ENCODE data around the gene PSKH1.

The PSKH1 gene

GRCh38 chr16:67926181-67926750, 33.2 kb downstream of the PSKH1 start (continued):
- TF ChIP-seq, protein P1, sequence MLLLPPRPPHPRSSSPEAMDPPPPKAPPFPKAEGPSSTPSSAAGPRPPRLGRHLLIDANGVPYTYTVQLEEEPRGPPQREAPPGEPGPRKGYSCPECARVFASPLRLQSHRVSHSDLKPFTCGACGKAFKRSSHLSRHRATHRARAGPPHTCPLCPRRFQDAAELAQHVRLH (tag by site-specific recombination; IDR thresholded peaks at IDR 0.05): peak; percentile 53; the same call in 1 of the 2 replicates
- no peak for TF ChIP-seq ZNF350 (tag by site-specific recombination; IDR thresholded peaks at IDR 0.05)
- TF ChIP-seq ZNF239 (tag by site-specific recombination; IDR thresholded peaks at IDR 0.05): no peak
- no peak for TF ChIP-seq ZNF501 (tag by site-specific recombination; IDR thresholded peaks at IDR 0.05)
- no peak for TF ChIP-seq ZNF24 (tag by site-specific recombination; IDR thresholded peaks at IDR 0.05)
- TF ChIP-seq ZBTB49 (tag by site-specific recombination; IDR thresholded peaks at IDR 0.05; ENCODE audit: low read depth): no peak
- no peak for TF ChIP-seq ZNF416 (tag by site-specific recombination; IDR thresholded peaks at IDR 0.05)
- peak; percentile 84 for TF ChIP-seq ZNF449 (tag by site-specific recombination; IDR thresholded peaks at IDR 0.05)
- TF ChIP-seq HOXD13 (CRISPR knock-in tag; IDR thresholded peaks at IDR 0.05; ENCODE audit: borderline replicate concordance): no peak
- no peak for TF ChIP-seq ZNF596 (tag by site-specific recombination; IDR thresholded peaks at IDR 0.05)
- TF ChIP-seq, protein P2, sequence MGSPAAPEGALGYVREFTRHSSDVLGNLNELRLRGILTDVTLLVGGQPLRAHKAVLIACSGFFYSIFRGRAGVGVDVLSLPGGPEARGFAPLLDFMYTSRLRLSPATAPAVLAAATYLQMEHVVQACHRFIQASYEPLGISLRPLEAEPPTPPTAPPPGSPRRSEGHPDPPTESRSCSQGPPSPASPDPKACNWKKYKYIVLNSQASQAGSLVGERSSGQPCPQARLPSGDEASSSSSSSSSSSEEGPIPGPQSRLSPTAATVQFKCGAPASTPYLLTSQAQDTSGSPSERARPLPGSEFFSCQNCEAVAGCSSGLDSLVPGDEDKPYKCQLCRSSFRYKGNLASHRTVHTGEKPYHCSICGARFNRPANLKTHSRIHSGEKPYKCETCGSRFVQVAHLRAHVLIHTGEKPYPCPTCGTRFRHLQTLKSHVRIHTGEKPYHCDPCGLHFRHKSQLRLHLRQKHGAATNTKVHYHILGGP (tag by site-specific recombination; IDR thresholded peaks at IDR 0.05): no peak
- TF ChIP-seq KLF8 (tag by site-specific recombination; IDR thresholded peaks at IDR 0.05): 0 out of 2 replicates have a peak, but pooled peaks have one; percentile 38
- no peak for TF ChIP-seq ZSCAN16 (tag by site-specific recombination; IDR thresholded peaks at IDR 0.05)
- TF ChIP-seq REST (tag by site-specific recombination; IDR thresholded peaks at IDR 0.05): no peak
- TF ChIP-seq ZNF48 (tag by site-specific recombination; IDR thresholded peaks at IDR 0.05): no peak
- TF ChIP-seq ZNF768 (tag by site-specific recombination; IDR thresholded peaks at IDR 0.05): no peak
- no peak for TF ChIP-seq ZNF248 (tag by site-specific recombination; IDR thresholded peaks at IDR 0.05)
- TF ChIP-seq, protein P3, sequence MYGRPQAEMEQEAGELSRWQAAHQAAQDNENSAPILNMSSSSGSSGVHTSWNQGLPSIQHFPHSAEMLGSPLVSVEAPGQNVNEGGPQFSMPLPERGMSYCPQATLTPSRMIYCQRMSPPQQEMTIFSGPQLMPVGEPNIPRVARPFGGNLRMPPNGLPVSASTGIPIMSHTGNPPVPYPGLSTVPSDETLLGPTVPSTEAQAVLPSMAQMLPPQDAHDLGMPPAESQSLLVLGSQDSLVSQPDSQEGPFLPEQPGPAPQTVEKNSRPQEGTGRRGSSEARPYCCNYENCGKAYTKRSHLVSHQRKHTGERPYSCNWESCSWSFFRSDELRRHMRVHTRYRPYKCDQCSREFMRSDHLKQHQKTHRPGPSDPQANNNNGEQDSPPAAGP (tag by site-specific recombination; IDR thresholded peaks at IDR 0.05): 0 out of 2 replicates have a peak, but pooled peaks have one; percentile 25
- TF ChIP-seq ZBTB20 (tag by site-specific recombination; IDR thresholded peaks at IDR 0.05): peak; percentile 83
- TF ChIP-seq KLF1 (tag by site-specific recombination; IDR thresholded peaks at IDR 0.05): no peak
- TF ChIP-seq, protein P4, sequence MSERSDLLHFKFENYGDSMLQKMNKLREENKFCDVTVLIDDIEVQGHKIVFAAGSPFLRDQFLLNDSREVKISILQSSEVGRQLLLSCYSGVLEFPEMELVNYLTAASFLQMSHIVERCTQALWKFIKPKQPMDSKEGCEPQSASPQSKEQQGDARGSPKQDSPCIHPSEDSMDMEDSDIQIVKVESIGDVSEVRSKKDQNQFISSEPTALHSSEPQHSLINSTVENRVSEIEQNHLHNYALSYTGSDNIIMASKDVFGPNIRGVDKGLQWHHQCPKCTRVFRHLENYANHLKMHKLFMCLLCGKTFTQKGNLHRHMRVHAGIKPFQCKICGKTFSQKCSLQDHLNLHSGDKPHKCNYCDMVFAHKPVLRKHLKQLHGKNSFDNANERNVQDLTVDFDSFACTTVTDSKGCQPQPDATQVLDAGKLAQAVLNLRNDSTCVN (tag by site-specific recombination; optimal IDR thresholded peaks at IDR 0.05): peak; percentile 26
- TF ChIP-seq ZNF121 (tag by site-specific recombination; IDR thresholded peaks at IDR 0.05): no peak
- TF ChIP-seq, protein P5, sequence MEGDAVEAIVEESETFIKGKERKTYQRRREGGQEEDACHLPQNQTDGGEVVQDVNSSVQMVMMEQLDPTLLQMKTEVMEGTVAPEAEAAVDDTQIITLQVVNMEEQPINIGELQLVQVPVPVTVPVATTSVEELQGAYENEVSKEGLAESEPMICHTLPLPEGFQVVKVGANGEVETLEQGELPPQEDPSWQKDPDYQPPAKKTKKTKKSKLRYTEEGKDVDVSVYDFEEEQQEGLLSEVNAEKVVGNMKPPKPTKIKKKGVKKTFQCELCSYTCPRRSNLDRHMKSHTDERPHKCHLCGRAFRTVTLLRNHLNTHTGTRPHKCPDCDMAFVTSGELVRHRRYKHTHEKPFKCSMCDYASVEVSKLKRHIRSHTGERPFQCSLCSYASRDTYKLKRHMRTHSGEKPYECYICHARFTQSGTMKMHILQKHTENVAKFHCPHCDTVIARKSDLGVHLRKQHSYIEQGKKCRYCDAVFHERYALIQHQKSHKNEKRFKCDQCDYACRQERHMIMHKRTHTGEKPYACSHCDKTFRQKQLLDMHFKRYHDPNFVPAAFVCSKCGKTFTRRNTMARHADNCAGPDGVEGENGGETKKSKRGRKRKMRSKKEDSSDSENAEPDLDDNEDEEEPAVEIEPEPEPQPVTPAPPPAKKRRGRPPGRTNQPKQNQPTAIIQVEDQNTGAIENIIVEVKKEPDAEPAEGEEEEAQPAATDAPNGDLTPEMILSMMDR (tag by site-specific recombination; IDR thresholded peaks at IDR 0.05): peak; percentile 43
- no peak for TF ChIP-seq OVOL3 (tag by site-specific recombination; IDR thresholded peaks at IDR 0.05)
- no peak for TF ChIP-seq ZNF549 (tag by site-specific recombination; IDR thresholded peaks at IDR 0.05)
